NK-92 (cell line): ENCODE results near the gene MUL1.
A peak's percentile ranks its signal among the peaks of the same experiment; 100 is the strongest.

ENCODE experiments used
- DNase-seq: peaks from one replicate; lab custom pipeline; 2025; ENCODE audit not compliant: unreplicated experiment; lab: John Stamatoyannopoulos, UW

The MUL1 gene, protein sequence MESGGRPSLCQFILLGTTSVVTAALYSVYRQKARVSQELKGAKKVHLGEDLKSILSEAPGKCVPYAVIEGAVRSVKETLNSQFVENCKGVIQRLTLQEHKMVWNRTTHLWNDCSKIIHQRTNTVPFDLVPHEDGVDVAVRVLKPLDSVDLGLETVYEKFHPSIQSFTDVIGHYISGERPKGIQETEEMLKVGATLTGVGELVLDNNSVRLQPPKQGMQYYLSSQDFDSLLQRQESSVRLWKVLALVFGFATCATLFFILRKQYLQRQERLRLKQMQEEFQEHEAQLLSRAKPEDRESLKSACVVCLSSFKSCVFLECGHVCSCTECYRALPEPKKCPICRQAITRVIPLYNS

DNA sequence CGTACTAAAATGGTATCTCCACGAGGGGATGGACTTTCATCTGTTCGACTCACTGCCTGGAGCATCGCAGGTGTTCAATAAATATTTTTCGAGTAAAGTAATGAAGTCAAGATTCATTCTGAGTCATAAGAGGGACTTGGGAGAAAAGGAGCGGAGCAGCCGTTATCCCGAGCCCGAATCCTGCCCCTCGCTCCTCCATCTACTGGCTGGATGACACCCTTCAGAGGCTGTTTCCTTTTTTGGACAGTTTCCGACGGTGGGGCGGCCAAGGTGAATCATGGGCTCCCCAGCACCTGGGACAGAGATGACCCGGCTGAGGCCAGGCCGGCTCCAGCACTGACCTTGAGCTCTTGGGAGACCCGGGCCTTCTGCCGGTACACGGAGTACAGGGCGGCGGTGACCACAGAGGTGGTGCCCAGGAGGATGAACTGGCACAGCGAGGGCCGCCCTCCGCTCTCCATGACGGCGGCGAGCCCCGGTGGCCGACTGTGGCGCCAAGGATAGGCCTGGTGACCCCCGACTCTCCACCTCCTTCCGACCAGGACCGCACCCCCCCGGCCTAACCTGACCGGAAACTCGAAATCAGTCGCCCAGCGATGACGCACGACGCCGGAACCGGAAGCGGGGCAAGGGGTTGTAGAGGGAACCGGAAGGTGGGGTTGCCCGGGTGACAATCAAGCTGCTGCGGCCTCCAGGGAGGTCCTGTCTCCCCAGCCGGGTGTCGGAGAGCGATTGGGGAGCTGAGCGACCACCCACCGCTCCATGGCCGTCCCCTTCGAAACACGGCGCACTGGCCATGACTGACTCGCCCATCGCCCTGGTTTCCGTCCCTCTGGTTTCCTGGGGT, at the start of gene MUL1:
TSS of gene MUL1 (minus strand) at position 588 of the 847 bp plus-strand sequence. CDS start at position 461, 127 bp downstream.
- peak; percentile 23 for DNase-seq

- no peak for DNase-seq
Observed at GRCh38 chr1:20555758-20556120, 47.8 kb upstream of the MUL1 start.

DNA sequence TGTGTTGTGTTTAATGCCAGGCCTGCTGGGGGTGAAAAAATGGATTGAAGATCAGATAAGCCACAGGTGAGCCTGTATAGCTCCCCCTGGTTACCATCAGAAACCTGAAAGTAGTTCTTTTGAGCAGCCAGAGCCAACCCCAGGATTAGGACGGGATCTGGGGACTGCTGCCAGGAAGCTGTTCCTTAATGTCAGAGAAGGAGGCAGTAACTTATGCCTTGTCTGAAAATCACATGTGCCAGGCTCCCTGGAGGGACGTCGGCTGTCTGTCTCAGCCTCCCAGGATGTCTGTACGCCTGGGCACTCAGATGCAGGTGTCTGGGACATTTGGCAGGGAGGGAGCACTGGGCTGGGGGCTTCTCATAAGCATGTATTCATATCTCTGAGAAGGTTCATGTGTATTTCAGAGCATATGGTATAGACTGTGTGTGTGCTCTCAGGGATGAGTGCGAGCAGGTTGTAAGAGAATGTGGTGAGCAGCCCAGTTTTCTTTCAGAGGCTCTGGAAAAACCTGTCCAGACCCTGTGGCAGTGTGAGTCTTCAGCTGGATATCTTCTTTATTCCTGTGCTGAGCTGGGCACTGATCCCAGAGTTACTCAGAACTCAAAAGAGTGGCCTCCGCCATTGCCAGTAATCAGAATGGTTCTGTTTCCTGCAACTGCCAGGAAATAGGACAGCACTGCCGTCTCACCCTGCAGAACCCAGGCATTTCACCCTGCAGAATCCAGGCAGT, 47.2 kb upstream of the MUL1 start:
- no peak for DNase-seq

DNA sequence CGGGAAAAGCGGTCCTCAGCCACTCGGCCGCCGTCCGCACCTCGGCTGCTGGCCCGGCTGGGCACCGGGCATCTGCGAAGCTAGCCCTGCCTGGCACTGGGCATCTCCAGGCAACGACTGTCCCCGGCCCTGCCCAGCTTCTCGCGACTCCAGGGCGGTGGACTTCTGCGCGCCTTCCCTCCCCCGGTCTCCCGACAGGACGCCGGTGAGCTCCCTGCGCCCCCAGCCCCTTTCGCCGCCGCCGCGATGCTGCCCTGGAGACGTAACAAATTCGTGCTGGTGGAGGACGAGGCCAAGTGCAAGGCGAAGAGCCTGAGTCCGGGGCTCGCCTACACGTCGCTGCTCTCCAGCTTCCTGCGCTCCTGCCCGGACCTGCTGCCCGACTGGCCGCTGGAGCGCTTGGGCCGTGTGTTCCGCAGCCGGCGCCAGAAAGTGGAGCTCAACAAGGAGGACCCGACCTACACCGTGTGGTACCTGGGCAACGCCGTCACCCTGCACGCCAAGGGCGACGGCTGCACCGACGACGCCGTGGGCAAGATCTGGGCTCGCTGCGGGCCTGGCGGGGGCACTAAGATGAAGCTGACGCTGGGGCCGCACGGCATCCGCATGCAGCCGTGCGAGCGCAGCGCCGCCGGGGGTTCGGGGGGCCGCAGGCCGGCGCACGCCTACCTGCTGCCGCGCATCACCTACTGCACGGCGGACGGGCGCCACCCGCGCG, 44.9 kb upstream of the MUL1 start:
- no peak for DNase-seq

DNA sequence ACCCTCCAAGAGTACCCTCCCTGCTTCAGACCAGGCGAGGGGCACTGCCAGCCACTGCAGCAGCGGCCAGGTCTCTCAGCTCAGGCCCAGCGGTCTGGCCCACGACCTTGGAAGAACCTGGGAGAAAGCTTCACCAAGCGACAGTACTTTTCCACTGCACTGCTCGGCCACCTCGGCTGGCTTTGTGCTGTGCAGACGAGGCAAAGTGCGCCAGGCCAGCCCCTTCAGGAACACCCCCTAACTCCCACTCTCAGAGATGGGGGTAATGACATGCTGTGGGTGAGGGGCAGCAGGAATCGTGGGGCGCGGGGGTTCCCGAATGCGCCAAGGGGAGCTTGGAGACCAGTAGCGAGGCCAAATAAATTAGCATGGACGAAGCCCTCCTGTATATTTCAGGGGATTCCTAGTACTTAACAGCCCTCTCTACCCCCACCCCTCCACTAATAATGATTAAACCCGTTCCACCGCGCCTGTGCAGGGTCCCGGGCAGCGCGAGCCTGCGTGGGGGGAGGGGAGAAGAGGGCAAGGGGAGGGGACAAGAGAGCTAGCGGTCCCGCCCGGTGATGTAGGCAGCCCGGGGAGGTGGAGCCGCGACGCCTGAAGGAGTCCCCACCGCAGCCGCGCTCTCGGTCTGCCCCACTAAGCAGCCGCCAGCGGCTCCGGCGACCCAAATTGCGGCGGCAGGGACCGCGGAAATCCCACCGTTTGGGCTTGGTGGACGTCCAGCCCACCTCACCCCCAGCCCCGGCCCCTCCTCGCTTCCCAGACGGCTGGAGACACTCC, 44.2 kb upstream of the MUL1 start, which contains the start of gene FAM43B:
TSS of gene FAM43B (plus strand) at position 629 of the 783 bp plus-strand sequence. CDS start 401 bp downstream, outside the sequence.
- DNase-seq = no peak

DNA sequence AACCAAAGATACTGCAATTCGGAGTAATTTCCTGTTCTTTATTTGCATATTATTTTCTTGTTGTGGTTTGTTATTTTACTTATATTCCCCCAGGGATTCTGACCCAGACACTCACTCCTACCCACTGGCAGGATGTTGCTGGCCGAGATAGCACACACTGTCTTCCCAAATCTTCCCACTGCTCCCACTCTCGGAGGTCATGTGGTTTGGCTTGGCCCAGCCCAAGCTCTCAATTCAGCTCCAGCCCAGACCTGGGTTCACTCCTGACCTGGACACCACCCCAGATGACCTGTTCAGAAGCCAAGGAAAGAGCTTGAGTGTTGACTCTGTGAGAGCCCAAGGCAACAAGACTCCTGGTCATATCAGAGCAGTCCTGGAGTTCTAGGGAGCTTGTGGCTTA, 43.2 kb upstream of the MUL1 start:
- no peak for DNase-seq

DNA sequence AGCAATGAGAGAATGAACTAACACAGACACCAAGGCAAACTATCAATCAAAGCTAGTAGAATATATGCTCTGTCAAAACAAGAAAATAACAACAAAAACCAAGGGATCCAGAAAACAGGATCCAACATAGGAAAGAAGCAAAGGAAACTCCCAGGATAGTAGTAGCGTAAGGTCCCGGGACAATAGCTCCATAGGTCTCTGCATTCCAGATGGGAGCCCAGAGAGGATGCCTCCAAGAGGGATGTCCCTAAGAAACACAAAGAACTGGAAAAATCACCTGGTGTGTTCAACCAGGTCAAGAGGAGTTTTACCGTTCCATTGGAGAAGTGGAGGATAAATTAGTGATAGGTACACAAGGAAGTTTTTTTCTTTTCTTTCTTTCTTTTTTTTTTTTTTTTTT, 38.7 kb upstream of the MUL1 start:
- DNase-seq = no peak

DNA sequence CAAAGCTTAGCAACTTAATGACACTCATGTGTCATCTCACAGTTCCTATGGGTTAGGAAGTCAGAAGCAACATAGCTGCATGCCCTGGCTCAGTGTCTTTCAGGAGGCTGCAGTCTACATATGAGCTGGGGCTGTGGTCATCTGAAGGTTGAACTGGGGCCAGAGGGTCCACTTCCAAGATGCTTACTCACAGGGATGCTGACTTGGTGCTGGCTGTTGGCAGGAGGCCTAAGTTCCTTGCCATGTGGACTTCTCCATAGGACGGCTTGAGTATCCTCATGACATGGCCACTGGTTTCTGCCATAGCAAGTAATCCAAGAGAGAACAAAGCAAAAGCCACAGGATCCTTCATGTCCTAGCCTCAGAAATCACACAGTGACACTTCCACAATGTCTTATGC, 32.3 kb upstream of the MUL1 start:
- DNase-seq = no peak

- no peak for DNase-seq
Observed at GRCh38 chr1:20538760-20539551, 31.0 kb upstream of the MUL1 start.

DNA sequence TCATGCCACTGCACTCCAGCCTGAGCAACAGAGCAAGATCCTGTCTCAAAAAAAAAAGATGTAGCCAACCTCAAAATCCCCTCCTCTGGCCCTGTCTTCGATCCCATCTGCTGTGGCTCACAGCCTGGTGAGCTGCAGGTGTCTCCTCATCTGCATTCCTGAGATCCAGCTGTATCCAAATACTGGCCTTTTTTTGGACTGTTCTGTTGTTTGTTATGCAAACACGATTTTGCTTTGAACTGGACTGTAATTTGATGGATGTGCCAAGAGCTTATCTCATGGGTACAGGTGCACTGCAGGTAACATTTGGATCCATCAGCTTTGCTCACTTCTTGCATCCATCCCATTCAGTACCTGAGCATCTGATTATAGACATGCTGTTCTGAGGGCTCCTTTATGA, 30.3 kb upstream of the MUL1 start:
- DNase-seq = no peak

GRCh38 chr1:20534659-20535417, 26.9 kb upstream of the MUL1 start:
- no peak for DNase-seq

- no peak for DNase-seq
Observed at GRCh38 chr1:20533635-20534034, 25.7 kb upstream of the MUL1 start.

GRCh38 chr1:20530901-20531300, 22.9 kb upstream of the MUL1 start:
- no peak for DNase-seq

DNA sequence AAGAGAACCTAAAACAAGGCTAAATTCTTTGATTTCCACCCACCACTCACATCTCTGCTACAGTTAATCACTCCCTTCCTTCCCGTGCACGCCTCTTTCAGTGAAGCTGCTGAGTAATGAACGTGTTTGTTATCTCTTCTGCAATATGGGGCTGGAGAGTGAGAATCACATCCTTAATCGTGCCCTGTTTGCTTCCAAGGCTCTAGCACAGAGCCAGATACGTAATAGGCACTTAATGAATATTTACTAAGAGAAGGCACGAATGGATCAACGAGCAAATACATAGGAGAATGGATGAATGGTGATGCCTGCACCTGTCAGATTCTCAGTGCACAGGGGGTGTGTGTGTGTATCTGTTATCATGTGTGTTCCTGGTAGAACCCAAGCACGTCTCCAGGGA, 22.4 kb upstream of the MUL1 start:
- no peak for DNase-seq

DNA sequence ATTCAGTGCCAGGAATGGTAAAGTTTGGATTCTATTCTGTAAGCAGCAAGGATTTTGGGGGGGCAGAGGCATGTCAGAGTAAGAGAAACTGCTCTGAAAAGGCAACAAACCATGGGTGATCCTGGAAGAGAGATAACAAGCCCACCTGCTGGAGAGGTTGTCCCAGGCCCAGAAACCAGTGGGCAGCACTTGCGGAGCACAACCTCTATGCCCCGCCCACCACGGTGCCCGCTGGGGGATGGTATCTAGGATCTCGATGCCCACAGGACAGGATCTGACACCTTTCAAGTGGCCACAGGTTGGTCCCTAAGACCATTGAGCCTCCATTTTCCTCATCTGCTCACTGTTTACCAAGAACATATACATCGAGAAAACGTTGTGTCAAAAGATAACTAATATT, 20.3 kb upstream of the MUL1 start:
- no peak for DNase-seq

GRCh38 chr1:20526267-20526666, 18.3 kb upstream of the MUL1 start:
- DNase-seq = no peak

GRCh38 chr1:20521960-20522861, 14.3 kb upstream of the MUL1 start:
- no peak for DNase-seq
